ENCODE measurements around the gene TFIP11.

The TFIP11 gene

GRCh38 chr22:26542831-26543230 is 30.6 kb upstream of the TFIP11 start:
- no peak overlapping the region for H3K4me3 ChIP-seq (ENCODE audit: low read depth, low read length)
- TF ChIP-seq CTCF (IDR thresholded peaks at IDR 0.05; ENCODE audit: low read depth, low read length), result no peak

- no peak overlapping the region for H3K4me3 ChIP-seq (ENCODE audit: low read depth, low read length)
- TF ChIP-seq CTCF (IDR thresholded peaks at IDR 0.05; ENCODE audit: low read depth, low read length), result no peak
Measured at GRCh38 chr22:26541167-26541819, 29.0 kb upstream of the TFIP11 start.

- TF ChIP-seq CTCF (IDR thresholded peaks at IDR 0.05; ENCODE audit: low read depth, low read length), result no peak
- H3K4me3 ChIP-seq (ENCODE audit: low read depth, low read length), result no peak overlapping the region
Measured at GRCh38 chr22:26540119-26540518, 27.8 kb upstream of the TFIP11 start.

- H3K4me3 ChIP-seq (ENCODE audit: low read depth, low read length), result no peak overlapping the region
- TF ChIP-seq CTCF (IDR thresholded peaks at IDR 0.05; ENCODE audit: low read depth, low read length), result no peak
Measured at GRCh38 chr22:26536762-26537134, 24.5 kb upstream of the TFIP11 start.

- no peak overlapping the region for H3K4me3 ChIP-seq (ENCODE audit: low read depth, low read length)
- TF ChIP-seq CTCF (IDR thresholded peaks at IDR 0.05; ENCODE audit: low read depth, low read length), result no peak
Measured at GRCh38 chr22:26536056-26536761, 23.9 kb upstream of the TFIP11 start.

GRCh38 chr22:26535603-26535908 is 23.3 kb upstream of the TFIP11 start:
- TF ChIP-seq CTCF (IDR thresholded peaks at IDR 0.05; ENCODE audit: low read depth, low read length), result no peak
- no peak overlapping the region for H3K4me3 ChIP-seq (ENCODE audit: low read depth, low read length)

GRCh38 chr22:26534874-26535602 is 22.8 kb upstream of the TFIP11 start:
- no peak for TF ChIP-seq CTCF (IDR thresholded peaks at IDR 0.05; ENCODE audit: low read depth, low read length)
- no peak overlapping the region for H3K4me3 ChIP-seq (ENCODE audit: low read depth, low read length)

Measured in WI38 (cell line).